ENCODE measurements around the gene TM6SF1. TPM values are rescaled to one million over a fixed set of nuclear protein-coding genes. Genes with fewer than 3 reads are reported as not detected.
A peak's percentile ranks its signal among the peaks of the same experiment; 100 is the strongest.

Gene TM6SF1
- total and polyA plus RNA-seq, 2 of the 4 experiments (the other 2 are of a cell fraction): 1.6 to 1.9 TPM

GRCh38 chr15:83170474-83171165 lies 63.2 kb downstream of the TM6SF1 start:
- Histone ChIP-seq H2AK9ac (replicated peaks; ENCODE audit: low read depth, low read length, poor library complexity) (no peak overlapping the region), H3K36me3 (ENCODE audit: control insufficient read depth, insufficient read depth, low read length) (no peaks in the 10 kb centered on the region), H3K23ac (ENCODE audit: low read depth, low read length) (no peak overlapping the region), H3K4me3 (ENCODE audit: insufficient read depth, low read depth, low read length) (no peak overlapping the region), H3K18ac (ENCODE audit: low read depth, low read length) (no peak overlapping the region), H3K27ac (ENCODE audit: insufficient read depth, low read length) (peak overlapping the region; percentile 56; the same call in 1 of the 2 replicates), H2BK15ac (ENCODE audit: low read depth, low read length) (no peak overlapping the region; the same call in 2 of the 3 replicates), H3K14ac (replicated peaks; ENCODE audit: low read depth, low read length) (peak overlapping the region; percentile 75), H3K9me1 (ENCODE audit: insufficient read depth, low read length) (0 out of 2 replicates have a peak, but pooled peaks cover 2% of the 10 kb centered on the region), H2AFZ (replicated peaks; ENCODE audit: low read length, poor library complexity) (no peak overlapping the region), H3K9ac (ENCODE audit: low read depth, low read length) (no peak overlapping the region), H2BK120ac (ENCODE audit: low read depth, low read length) (no peak overlapping the region), H3K56ac (ENCODE audit: extremely low read depth, insufficient read depth, low read length) (no peak overlapping the region), H4K5ac (ENCODE audit: low read depth, low read length) (no peak overlapping the region), H3K27me3 (ENCODE audit: control insufficient read depth, insufficient read depth, low read length) (no peaks in the 10 kb centered on the region), H4K91ac (ENCODE audit: insufficient read depth, low read depth, low read length) (no peak overlapping the region), H4K20me1 (ENCODE audit: insufficient read depth, low read length) (peaks cover 8% of the 10 kb centered on the region), H3K4ac (ENCODE audit: low read depth, low read length) (peak overlapping the region; percentile 51; the same call in 1 of the 2 replicates), H3K4me2 (ENCODE audit: low read depth, low read length) (peak overlapping the region; percentile 96), H2BK5ac (ENCODE audit: low read depth, low read length, poor library complexity, severe bottlenecking) (peak overlapping the region; percentile 74), H3K79me1 (ENCODE audit: low read depth in 1 of 2, low read length in 2 of 2) (peaks cover 26 to 50% of the 10 kb centered on the region in 2 experiments), H3K9me3 (ENCODE audit: control insufficient read depth, insufficient read depth, low read length) (peaks cover 5% of the 10 kb centered on the region), H2BK20ac (ENCODE audit: low read depth, low read length) (0 out of 2 replicates have a peak overlapping the region, but pooled peaks have one; percentile 14), H2AK5ac (ENCODE audit: low read depth, low read length) (no peak overlapping the region), H4K8ac (ENCODE audit: low read depth in 2 of 2, low read length in 2 of 2) (peak overlapping the region in 1 of 2 experiments; percentile 60; a peak in 1 of 4 replicates), H3K4me1 (ENCODE audit: control insufficient read depth, insufficient read depth, low read length) (peaks cover 2% of the 10 kb centered on the region; the same call in 1 of the 2 replicates)
- peak; percentile 77 for ATAC-seq (ENCODE audit: low read depth)
- intact Hi-C loops (cut with micrococcal nuclease): no loop called here
- in situ Hi-C loops (cut with MboI; ENCODE audit: low sequenced_read_pairs): no loop called here
- BruUV-seq (replicated peaks): no TSS peak
- DNase-seq: peak; percentile 62
- POLR2A ChIA-PET (ENCODE audit: unreplicated experiment): interaction anchor here (0.6 kb wide), 1 partner anchor 33 kb away, joined by 4 read pairs; no protein-coding TSS in a partner anchor
- dilution Hi-C loops (cut with HindIII; ENCODE audit: low sequenced_read_pairs, unreplicated experiment): no loop called here
- CTCF ChIA-PET: no interaction called here
- no CpG with 5 or more reads among the region's 4 CpGs for WGBS, 2 experiments (ENCODE audit: extremely low coverage in 2 of 2, insufficient read length in 1 of 2)
- TF ChIP-seq NFE2L2 (IDR thresholded peaks at IDR 0.05; ENCODE audit: low read depth, low read length): no peak
- no peak for TF ChIP-seq MAFK (IDR thresholded peaks at IDR 0.05; ENCODE audit: low read depth, low read length)
- TF ChIP-seq SMC3 (IDR thresholded peaks at IDR 0.05; ENCODE audit: low read depth, low read length): no peak
- TF ChIP-seq, protein P1, sequence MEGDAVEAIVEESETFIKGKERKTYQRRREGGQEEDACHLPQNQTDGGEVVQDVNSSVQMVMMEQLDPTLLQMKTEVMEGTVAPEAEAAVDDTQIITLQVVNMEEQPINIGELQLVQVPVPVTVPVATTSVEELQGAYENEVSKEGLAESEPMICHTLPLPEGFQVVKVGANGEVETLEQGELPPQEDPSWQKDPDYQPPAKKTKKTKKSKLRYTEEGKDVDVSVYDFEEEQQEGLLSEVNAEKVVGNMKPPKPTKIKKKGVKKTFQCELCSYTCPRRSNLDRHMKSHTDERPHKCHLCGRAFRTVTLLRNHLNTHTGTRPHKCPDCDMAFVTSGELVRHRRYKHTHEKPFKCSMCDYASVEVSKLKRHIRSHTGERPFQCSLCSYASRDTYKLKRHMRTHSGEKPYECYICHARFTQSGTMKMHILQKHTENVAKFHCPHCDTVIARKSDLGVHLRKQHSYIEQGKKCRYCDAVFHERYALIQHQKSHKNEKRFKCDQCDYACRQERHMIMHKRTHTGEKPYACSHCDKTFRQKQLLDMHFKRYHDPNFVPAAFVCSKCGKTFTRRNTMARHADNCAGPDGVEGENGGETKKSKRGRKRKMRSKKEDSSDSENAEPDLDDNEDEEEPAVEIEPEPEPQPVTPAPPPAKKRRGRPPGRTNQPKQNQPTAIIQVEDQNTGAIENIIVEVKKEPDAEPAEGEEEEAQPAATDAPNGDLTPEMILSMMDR (conservative IDR thresholded peaks at IDR 0.05; ENCODE audit: low read depth, low read length): no peak
- TF ChIP-seq RFX5 (IDR thresholded peaks at IDR 0.05; ENCODE audit: low read depth, low read length): no peak
- TF ChIP-seq CEBPB (IDR thresholded peaks at IDR 0.05; ENCODE audit: low read depth, low read length): no peak
- no peak for TF ChIP-seq MAZ (IDR thresholded peaks at IDR 0.05; ENCODE audit: borderline replicate concordance, low read depth, low read length)
- TF ChIP-seq, protein P2, sequence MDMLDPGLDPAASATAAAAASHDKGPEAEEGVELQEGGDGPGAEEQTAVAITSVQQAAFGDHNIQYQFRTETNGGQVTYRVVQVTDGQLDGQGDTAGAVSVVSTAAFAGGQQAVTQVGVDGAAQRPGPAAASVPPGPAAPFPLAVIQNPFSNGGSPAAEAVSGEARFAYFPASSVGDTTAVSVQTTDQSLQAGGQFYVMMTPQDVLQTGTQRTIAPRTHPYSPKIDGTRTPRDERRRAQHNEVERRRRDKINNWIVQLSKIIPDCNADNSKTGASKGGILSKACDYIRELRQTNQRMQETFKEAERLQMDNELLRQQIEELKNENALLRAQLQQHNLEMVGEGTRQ (IDR thresholded peaks at IDR 0.05; ENCODE audit: low read depth, low read length): no peak
- no peak for TF ChIP-seq BHLHE40 (IDR thresholded peaks at IDR 0.05; ENCODE audit: low read depth, low read length)
- TF ChIP-seq RCOR1 (IDR thresholded peaks at IDR 0.05; ENCODE audit: insufficient replicate concordance, low read length): no peak
- TF ChIP-seq MXI1 (IDR thresholded peaks at IDR 0.05; ENCODE audit: borderline replicate concordance, low read depth, low read length): no peak
- no peak for TF ChIP-seq RAD21 (IDR thresholded peaks at IDR 0.05; ENCODE audit: low read length)
- TF ChIP-seq, protein P3, sequence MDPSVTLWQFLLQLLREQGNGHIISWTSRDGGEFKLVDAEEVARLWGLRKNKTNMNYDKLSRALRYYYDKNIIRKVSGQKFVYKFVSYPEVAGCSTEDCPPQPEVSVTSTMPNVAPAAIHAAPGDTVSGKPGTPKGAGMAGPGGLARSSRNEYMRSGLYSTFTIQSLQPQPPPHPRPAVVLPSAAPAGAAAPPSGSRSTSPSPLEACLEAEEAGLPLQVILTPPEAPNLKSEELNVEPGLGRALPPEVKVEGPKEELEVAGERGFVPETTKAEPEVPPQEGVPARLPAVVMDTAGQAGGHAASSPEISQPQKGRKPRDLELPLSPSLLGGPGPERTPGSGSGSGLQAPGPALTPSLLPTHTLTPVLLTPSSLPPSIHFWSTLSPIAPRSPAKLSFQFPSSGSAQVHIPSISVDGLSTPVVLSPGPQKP (IDR thresholded peaks at IDR 0.05; ENCODE audit: borderline replicate concordance, low read depth, low read length): no peak
- TF ChIP-seq POLR2A (IDR thresholded peaks at IDR 0.05; ENCODE audit: low read depth, low read length): no peak
- no peak for TF ChIP-seq FOS (IDR thresholded peaks at IDR 0.05; ENCODE audit: low read depth, low read length)
